Choroid plexus epithelial cell (primary cell): ENCODE measurements around the gene BHLHE23.

ENCODE experiments used
- DNase-seq: peaks from one replicate; pipeline ENCODE4 v3.0.0-alpha.2; 2010; ENCODE audit warnings: low read depth
- H3K4me3 ChIP-seq: 2 replicates; pipeline ENCODE4 v1.5.1; 2011; ENCODE audit warnings: low read depth, mild to moderate bottlenecking, control low read depth, low read length, moderate library complexity
- CTCF ChIP-seq: conservative IDR thresholded peaks from 2 replicates; pipeline ENCODE4 v1.5.1; 2011; ENCODE audit warnings: low read depth, mild to moderate bottlenecking, control low read depth, inconsistent platforms, low read length, moderate library complexity

Gene BHLHE23

GRCh38 chr20:62980970-62981369, 25.8 kb downstream of the BHLHE23 start:
- peak; percentile 10 for DNase-seq
- no peak for TF ChIP-seq CTCF
- no peak overlapping the region for H3K4me3 ChIP-seq

DNA sequence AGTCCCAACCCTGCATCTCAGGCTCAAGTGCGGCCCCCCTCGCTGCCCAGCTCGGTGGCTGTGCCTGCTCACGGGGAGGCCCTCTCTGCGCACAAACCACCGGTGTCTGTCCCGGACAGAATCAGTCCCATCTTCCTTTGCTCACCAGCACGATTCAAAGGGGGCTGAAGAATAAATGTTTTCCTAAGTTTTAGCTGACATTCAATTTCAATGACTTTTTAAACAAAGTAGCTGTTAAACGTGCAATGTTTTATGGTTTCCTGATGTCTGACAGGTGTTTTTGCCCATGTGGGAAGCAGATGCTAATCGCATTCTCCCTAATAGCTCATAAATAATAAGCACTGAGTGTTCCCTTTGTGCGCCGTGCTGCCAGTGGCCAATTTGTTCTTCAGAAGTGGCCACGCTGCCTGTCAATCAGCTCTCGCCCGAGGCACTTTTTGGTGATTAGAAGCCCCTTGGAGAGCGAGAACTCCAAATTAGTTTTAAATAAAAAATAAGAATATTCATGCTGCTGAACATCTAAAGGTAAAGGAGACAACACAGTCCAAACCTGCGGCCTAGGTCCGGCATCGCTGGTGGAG, 26.3 kb downstream of the BHLHE23 start:
- H3K4me3 ChIP-seq: no peak overlapping the region
- no peak for TF ChIP-seq CTCF
- DNase-seq: no peak

DNA sequence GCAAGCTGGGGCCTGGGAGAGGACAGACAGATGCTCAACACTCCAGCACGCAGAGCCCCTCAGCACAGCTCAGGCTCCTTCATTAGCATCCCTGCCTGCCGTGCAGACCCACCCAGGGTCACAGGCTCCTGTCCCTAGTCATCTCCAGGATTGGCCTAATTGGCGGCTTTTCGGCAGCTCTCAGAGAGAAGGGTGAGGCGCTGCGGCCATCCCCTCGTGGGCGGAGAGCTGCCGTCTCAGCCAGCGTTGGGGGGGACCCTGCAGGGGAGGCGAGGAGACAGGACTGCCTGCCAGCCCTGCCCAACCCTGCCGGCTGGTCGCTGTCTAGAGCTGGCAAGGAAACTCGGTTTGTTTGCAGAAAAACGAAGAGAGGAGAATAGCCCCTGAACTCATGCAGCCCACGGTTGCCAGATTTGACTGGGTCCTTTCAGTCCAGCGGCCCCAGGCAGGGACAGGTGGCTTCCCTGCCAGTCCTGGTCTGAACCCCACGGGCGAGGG, 26.8 kb downstream of the BHLHE23 start:
- no peak overlapping the region for H3K4me3 ChIP-seq
- DNase-seq: no peak
- TF ChIP-seq CTCF: no peak

GRCh38 chr20:62979310-62979709, 27.5 kb downstream of the BHLHE23 start:
- no peak for DNase-seq
- TF ChIP-seq CTCF: no peak
- no peak overlapping the region for H3K4me3 ChIP-seq

GRCh38 chr20:62978561-62978943, 28.2 kb downstream of the BHLHE23 start:
- no peak for TF ChIP-seq CTCF
- no peak for DNase-seq
- H3K4me3 ChIP-seq: no peak overlapping the region

DNA sequence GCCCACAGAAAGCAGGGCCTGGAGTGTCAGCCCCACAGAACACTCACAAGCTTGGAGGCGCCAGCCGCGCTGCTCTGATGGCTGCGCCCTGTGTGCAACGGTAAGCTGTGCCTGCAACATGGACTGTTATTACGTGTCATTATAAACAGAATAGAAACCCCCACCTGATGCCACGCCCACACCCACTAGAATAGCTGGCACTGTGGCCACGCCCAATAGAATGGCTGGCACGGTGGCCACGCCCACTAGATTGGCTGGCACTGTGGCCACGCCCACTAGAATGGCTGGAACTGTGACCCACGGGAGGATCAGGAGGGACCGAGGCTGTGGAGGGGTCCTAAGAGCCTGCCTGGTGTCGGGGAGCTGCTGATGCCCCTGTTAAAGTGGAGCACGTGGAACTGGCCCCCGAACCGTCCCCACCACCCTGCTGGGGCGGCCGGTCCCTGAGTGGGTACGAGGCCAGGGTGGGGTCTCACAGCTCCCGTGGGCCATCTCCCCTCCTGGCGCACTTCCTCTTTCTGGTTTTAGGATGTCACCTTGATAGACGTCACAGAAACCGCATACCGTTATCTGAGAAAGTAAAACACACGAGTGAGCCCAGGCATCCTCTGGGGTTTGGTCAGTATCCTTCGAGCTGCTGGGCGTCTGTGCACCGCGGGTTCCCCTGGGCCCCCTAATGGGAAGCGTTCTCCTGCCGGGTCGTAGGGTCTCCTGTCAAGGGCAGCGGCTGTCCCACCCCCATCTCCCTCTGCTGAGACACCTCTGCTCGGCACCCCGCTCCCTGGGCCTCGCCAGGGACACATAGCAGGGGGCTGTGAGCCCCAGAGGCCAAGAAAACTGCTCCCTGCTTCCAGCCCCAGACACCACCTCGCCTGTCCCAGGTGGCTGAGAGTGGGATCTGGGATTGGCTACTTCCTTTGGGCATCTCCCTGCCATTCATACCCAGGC, 28.9 kb downstream of the BHLHE23 start:
- no peak overlapping the region for H3K4me3 ChIP-seq
- TF ChIP-seq CTCF: no peak
- no peak for DNase-seq
